Measurements from ENCODE around the gene TMEM95.

Gene TMEM95

GRCh38 chr17:7340179-7340578 is 14.8 kb upstream of the TMEM95 start:
- no peak overlapping the region for H3K4me3 ChIP-seq (ENCODE audit: low read depth, low read length)
- no peak for TF ChIP-seq CTCF (conservative IDR thresholded peaks at IDR 0.05; ENCODE audit: low read depth, low read length)
- DNase-seq (ENCODE audit: low read depth): no peak

- no peak for DNase-seq (ENCODE audit: low read depth)
- TF ChIP-seq CTCF (conservative IDR thresholded peaks at IDR 0.05; ENCODE audit: low read depth, low read length): no peak
- H3K4me3 ChIP-seq (ENCODE audit: low read depth, low read length): no peak overlapping the region
Measured at GRCh38 chr17:7341842-7342241, 13.1 kb upstream of the TMEM95 start.

GRCh38 chr17:7343250-7343649 is 11.7 kb upstream of the TMEM95 start:
- no peak overlapping the region for H3K4me3 ChIP-seq (ENCODE audit: low read depth, low read length)
- DNase-seq (ENCODE audit: low read depth): no peak
- TF ChIP-seq CTCF (conservative IDR thresholded peaks at IDR 0.05; ENCODE audit: low read depth, low read length): no peak

GRCh38 chr17:7346761-7347614 is 8.0 kb upstream of the TMEM95 start:
- DNase-seq (ENCODE audit: low read depth): no peak
- H3K4me3 ChIP-seq (ENCODE audit: low read depth, low read length): no peak overlapping the region
- no peak for TF ChIP-seq CTCF (conservative IDR thresholded peaks at IDR 0.05; ENCODE audit: low read depth, low read length)

- no peak for TF ChIP-seq CTCF (conservative IDR thresholded peaks at IDR 0.05; ENCODE audit: low read depth, low read length)
- no peak overlapping the region for H3K4me3 ChIP-seq (ENCODE audit: low read depth, low read length)
- no peak for DNase-seq (ENCODE audit: low read depth)
Measured at GRCh38 chr17:7347630-7348477, 7.1 kb upstream of the TMEM95 start.

- TF ChIP-seq CTCF (conservative IDR thresholded peaks at IDR 0.05; ENCODE audit: low read depth, low read length): no peak
- DNase-seq (ENCODE audit: low read depth): no peak
- no peak overlapping the region for H3K4me3 ChIP-seq (ENCODE audit: low read depth, low read length)
Measured at GRCh38 chr17:7348478-7349242, 6.3 kb upstream of the TMEM95 start.
